ENCODE results near the gene NTSR2.

NTSR2 gene

DNA sequence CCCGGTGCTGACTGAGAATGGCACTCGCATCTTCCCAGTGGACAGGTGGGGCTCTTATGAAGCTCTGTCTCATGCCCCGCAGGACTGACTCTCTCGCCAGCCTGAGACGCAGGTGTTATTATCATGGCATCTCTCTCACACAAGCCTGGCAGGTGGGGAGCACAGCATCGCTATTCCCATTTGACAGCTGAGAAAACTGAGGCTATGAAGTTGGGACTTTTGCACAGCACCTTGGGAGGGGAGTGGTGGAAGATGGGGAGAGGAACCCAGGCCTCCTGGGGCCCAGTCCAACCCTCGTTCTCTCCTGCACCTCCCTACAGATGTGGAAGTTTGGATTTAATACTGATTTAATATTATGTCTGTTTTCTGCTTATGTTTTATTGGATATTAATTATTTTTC is 9.0 kb upstream of the NTSR2 start:
- TF ChIP-seq, protein P1, sequence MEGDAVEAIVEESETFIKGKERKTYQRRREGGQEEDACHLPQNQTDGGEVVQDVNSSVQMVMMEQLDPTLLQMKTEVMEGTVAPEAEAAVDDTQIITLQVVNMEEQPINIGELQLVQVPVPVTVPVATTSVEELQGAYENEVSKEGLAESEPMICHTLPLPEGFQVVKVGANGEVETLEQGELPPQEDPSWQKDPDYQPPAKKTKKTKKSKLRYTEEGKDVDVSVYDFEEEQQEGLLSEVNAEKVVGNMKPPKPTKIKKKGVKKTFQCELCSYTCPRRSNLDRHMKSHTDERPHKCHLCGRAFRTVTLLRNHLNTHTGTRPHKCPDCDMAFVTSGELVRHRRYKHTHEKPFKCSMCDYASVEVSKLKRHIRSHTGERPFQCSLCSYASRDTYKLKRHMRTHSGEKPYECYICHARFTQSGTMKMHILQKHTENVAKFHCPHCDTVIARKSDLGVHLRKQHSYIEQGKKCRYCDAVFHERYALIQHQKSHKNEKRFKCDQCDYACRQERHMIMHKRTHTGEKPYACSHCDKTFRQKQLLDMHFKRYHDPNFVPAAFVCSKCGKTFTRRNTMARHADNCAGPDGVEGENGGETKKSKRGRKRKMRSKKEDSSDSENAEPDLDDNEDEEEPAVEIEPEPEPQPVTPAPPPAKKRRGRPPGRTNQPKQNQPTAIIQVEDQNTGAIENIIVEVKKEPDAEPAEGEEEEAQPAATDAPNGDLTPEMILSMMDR (IDR thresholded peaks at IDR 0.05; ENCODE audit: low read depth, low read length, missing control alignments): no peak
- no peak overlapping the region for H3K4me3 ChIP-seq (ENCODE audit: low read depth, low read length)
- DNase-seq (ENCODE audit: low read depth): no peak

DNA sequence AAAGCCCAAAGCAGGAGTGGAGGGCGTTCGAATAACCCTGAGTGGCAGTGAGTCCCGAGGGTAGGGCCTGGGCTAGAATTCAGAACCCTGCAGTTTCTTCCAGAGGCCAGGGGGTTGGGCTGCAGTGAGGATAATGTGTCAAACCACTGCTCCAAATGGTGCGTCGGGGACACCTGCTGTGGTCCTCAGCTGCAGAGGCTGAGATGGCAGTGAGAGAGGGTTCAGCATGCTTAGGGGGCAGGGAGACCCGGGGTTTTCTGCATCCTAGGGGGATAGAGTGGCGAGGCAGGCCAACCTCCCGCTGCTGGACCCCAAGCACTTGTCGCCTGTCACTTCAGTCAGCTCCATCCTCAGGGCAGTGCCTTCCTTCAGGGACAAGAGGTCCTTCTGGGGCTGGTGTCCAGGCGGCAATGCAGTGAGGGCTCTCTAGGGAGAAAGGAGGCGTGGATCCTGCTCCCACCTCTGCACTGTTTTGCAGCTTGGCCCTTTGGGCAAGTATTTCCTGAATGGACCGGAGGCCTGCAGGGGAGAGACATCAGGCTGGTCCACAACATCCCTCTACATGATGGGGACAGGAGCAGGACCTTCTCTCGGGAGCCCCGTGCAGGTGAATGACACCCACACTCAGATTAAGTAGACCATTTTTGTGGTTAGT is 8.4 kb upstream of the NTSR2 start:
- no peak overlapping the region for H3K4me3 ChIP-seq (ENCODE audit: low read depth, low read length)
- no peak for DNase-seq (ENCODE audit: low read depth)
- TF ChIP-seq, protein P1 (IDR thresholded peaks at IDR 0.05; ENCODE audit: low read depth, low read length, missing control alignments): no peak

DNA sequence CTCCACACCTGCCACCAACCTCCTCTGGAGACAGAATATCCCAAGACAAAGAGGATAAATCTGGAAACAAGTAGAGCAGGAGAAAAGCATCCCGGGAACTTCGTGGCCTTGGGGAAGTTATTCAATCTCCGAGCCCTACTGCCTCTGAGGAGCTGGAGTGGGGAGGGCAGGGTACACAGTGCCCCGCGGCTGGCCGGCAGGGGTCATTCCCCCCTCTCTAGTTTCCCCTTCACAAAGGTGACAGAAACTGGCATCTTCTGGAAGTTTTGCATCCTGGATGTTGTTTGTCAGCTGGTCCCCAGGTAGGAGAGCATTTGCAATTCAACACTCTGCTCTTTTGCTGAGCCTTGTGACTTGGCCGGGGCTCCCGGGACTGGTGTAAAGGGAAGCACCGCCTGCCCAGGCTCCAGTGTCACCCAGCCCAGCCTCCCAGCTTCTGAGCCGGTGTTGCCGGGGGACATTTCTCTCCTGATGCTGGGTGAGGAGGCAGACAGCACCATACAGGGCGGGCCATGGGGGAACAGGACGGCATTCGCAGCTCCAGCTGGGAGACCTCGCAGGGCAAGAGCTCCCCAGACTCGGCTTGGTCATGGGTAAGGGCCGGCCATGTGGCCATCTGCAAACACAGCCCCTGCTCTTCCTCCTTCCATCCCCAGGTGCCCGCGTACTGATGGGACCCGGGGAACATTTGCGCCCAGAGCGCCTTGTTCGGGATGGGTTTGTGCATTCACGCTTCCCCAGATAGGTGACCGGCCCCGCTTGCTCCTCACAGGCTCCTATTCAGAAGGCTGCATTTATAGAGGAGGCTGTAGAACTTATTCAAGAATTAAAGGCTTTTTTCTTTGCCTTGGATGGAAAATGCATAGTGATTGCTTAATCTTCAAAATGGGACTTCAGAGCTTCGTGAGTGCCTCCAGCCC is 7.4 kb upstream of the NTSR2 start:
- TF ChIP-seq, protein P1 (IDR thresholded peaks at IDR 0.05; ENCODE audit: low read depth, low read length, missing control alignments): no peak
- DNase-seq (ENCODE audit: low read depth): no peak
- H3K4me3 ChIP-seq (ENCODE audit: low read depth, low read length): no peak overlapping the region

DNA sequence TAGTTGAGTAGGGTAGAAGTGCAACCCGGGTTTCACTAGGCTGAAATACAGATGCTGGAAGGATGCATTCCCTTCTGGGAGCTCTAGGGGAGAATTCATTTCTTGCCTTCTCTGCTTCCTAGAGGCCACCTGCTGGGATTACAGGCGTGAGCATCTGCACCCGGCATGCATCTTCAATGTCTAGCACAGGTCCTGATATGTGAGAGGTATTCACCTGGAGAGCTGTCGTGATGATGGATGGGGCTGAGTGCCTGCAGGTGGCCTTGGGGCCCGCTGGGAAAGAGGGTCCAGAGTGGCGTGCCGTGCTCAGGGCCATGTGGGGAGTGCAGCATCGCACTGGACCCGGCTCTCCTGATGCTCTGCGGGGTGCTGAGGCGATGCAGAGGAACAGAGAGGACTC is 6.6 kb upstream of the NTSR2 start:
- TF ChIP-seq, protein P1 (IDR thresholded peaks at IDR 0.05; ENCODE audit: low read depth, low read length, missing control alignments): no peak
- no peak for DNase-seq (ENCODE audit: low read depth)
- H3K4me3 ChIP-seq (ENCODE audit: low read depth, low read length): no peak overlapping the region

DNA sequence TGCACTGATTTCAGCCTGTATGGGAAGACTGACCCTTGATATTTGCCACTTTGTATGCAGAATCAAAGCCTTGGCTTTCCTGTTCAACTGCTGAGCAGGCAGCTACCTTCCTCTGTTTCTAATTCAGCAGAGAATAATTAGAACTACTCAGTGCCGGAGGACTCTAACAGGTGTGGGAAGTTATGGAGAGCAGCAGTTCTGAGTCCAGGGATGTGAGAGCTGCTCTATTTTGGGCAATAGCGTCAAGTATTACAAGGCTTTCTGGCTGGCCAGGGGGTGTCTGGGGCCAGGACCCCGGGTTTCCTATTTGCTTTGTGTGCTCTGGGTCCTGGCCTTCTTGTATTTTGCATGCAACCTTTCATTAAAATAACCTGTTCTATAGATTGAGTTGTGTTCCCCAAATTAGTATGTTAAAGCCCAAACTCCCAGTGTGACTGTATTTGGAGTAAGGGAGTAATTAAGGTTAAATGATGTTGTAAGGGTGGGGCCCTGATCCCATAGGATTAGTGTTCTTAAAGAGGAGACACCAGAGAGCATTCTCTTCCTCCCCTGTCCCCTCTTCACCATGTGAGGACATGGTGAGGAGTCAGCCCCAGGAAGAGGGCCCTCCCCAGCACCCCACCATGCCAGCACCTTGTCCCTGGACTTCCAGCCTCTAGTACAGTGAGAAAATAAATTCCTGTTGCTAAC is 5.6 kb upstream of the NTSR2 start:
- H3K4me3 ChIP-seq (ENCODE audit: low read depth, low read length): no peak overlapping the region
- DNase-seq (ENCODE audit: low read depth): no peak
- TF ChIP-seq, protein P1 (IDR thresholded peaks at IDR 0.05; ENCODE audit: low read depth, low read length, missing control alignments): no peak

DNA sequence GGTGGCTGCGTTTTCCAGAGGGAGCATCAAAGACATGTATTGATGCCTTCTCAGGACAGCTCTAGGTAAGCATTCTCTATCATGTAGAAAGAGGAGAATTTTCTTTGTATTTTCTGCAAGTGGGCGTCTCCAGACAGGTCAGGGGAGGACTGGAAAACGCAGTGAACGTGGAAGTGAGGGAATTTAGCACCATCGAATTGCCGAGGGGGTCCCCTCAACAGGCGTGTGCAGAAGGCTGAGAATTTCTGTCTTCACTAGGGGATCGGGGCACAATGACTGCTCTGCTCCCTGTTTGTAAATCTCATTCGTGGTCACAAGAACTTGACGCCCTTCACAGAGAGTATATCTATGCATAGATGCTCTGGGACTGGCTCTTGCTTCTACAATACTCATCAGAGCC is 5.0 kb upstream of the NTSR2 start:
- no peak overlapping the region for H3K4me3 ChIP-seq (ENCODE audit: low read depth, low read length)
- TF ChIP-seq, protein P1 (IDR thresholded peaks at IDR 0.05; ENCODE audit: low read depth, low read length, missing control alignments): no peak
- DNase-seq (ENCODE audit: low read depth): no peak
